GM18502 (cell line): ENCODE data around the gene SH2D3C.

Experiments used
- ATAC-seq: cut with Tn5 transposase; IDR thresholded peaks from one replicate; pipeline ENCODE4 v1.9.1; 2021; ENCODE audit warnings: mild to moderate bottlenecking; ENCODE audit not compliant: unreplicated experiment, poor library complexity

The SH2D3C gene

DNA sequence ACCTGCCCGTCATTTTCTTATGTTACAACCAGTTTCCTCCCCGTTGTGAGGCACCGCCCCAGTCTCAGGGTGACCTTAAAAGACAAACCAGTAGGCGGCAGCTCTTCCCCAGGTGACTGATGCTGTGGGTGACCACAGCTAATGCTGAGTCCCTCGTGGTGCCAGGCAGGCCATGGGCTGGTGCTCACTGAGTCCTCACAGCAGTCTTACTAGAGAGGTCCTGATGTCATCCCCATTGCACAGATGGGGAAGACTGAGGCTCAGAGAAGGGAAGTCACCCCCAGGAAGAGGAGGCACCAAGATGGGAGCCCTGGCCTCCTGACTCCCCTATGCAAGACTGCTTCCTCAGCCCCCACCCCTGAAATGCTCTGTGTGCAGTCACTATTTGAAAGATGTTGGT, 70.7 kb downstream of the SH2D3C start:
- ATAC-seq: no peak

DNA sequence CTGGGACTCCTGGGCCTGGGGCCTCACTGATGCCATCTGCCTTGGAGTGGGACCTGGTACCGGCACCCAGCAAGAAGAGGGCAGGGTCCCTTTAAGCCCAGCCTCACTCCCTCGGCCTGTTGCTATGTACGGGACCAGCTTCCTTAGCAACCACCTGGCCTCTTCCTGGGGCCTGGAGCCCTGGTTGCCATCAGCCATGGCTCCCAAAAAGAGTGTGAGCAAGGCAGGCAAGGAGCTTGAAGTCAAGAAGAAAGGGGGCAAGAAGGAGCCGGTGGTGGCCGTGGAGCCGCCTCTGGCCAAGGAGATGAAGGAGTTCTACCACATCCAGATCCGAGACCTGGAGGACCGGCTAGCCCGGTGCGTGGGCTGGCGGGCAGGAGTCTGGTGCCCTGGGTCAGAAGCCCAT, 71.6 kb downstream of the SH2D3C start, which contains the start of gene CFAP157:
TSS of gene CFAP157 (plus strand) at position 153 of the 406 bp plus-strand sequence. CDS start at position 197, 44 bp downstream.
- no peak for ATAC-seq

DNA sequence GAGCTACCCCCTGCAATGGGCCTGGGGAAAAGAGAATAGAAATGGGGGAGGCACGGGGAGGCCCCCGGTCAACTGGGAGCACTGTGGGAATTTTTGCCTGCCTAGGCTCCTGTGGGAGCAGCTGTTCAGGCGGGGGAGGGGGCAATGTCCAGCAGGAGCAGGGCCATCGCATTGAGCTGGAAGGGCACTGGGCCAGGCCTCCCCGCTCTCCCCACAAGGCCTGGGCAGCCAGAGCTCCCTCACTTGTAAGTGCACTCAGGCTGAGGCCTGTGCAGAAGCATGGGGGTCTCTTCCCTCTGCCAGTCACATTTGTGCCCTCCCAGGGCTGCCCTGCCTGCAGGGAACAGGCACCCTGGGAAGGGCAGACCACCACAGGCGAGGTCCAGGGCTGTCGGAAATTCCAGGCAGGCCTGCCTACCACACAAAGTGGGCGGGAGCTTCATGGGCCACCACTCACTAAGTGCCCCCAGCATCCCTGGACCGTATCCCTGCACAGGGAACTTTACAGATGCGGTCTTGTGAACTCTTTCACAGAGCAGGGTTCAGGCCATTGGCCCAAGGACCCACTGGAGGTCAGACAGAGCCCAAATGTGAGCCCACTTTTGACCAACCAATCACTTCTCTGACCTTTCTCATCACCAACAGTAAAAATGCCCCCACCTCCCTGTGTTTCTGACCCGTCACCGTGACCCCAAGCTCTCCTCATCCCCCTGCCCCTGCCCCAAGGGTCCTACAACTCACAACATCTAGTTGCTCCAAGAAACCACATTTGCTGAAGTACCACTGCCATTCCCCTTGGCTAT, 72.7 kb downstream of the SH2D3C start:
- ATAC-seq: no peak

DNA sequence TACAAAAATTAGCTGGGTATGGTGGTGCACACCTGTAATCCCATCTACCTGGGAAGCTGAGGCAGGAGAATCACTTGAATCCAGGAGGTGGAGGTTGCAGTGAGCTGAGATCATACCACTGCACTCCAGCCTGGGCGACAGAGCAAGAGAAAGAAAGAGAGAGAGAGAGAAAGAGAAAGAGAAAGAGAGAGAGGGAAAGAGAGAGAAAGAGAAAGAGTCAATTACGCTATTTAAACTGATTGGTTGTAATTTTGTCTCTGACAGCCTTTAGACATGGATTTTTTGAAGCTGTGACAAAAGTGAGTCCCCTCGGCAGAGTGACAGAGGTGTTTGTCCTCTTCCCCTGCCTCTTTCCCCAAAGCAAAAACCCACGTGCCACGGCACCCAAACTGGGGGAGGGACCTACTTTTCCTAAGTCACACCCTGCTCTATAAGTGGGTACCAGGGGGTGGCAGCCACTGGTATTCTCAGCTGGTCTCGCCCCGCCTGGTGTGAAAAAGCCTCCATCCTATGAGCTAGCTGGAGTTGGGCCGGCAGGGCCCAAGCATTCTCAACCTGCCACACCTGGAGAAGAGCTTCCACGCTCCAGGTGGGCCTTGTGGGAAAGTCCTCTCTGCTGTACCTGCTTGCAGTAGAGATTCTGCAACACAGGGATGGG, 75.0 kb downstream of the SH2D3C start:
- ATAC-seq: no peak

DNA sequence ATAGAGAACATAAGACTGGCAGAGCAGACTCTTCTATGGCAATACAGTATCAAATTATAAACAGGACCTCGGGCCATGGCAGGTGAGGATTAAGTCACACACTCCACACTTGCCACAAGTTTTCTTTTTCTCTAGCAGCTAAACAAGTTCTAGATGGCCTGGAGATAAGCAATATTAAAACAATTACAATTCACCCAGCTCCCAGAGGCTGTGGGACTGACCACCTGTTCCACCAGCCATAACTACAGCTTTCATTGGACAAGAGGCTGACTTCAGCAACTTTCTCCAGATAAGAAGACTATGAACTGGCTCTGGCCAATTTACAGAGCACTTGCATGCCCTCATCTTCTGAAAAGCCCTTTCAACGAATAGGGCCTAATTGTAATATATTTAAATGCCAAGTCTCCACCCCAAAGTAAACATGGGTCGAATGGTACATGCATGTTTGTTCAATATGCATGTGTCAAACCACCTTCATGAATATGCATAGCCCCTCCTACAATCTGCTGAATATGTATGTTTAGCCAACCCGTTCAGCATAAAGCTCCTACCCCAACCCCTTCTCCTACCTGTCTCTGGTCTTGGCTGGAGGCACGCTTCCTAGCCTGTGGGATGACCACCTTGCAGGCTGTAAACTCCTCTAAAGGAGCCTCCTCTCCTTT, 77.7 kb downstream of the SH2D3C start:
- no peak for ATAC-seq

DNA sequence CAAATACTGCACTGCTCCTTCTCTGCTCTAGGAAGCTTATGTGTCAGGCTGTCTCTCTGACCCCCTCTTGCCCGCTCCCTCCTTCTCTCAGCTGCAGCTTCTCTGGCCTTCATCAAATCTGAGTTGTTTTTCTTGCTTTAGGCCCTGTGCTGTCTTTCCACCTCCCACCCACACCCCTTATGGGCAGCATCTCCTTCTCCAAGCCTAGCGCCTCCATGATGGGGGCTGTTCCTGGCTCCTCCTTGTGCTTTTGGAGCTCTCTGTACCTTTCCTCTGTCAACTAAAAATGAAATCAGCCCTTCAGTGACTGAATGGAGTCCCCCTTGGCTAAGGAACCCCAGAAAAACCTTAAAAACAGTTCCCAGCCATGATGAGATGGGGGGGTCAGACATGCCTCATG, 78.3 kb downstream of the SH2D3C start:
- no peak for ATAC-seq

DNA sequence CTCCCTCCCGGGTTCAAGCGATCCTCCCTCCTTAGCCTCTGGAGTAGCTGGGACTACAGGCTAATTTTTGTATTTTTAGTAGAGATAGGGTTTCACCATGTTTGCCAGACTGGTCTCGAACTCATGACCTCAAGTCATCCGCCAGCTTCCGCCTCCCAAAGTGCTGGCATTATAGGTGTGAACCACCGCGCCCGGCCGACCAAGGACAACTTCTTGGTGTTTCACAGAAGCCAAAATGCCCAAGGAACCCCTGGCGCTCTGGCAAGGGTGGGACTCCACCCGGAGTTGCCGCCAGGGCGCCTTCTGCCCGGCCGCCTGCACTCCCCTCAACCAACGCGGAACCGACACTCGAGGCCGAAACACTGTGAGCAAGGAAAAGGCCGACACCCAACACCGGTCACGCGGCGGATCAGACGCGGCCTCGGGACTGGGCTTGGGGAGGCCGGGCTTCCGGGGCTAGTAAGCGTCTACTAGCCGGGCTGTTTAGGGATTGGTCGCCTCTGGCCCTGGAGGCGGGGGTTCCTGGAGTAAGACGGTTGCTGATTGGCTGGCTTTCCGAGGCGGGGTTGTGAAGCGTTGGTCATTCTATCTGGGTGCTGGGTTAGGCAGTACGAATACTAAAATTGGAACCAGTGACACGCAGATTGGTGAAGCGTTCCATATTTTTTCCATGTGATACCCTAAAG, 79.3 kb downstream of the SH2D3C start:
- ATAC-seq: peak; percentile 90

DNA sequence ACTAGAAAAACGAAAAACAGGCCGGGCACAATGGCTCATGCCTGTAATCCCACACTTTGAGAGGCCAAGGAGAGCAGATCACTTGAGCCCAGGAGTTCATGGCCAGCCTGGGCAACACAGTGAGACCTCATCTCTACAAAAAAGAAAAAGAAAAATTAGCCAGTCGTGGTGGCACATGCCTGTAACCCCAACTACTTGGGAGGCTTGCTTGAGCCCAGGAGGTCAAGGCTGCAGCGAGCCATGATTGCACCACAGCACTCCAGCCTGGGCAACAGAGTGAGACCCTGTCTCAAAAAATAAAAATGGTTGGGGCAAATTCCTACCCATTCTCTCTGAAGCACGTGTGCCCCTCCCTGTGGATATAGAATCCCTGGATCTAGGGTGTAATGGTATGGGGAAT, 80.1 kb downstream of the SH2D3C start:
- ATAC-seq: no peak

DNA sequence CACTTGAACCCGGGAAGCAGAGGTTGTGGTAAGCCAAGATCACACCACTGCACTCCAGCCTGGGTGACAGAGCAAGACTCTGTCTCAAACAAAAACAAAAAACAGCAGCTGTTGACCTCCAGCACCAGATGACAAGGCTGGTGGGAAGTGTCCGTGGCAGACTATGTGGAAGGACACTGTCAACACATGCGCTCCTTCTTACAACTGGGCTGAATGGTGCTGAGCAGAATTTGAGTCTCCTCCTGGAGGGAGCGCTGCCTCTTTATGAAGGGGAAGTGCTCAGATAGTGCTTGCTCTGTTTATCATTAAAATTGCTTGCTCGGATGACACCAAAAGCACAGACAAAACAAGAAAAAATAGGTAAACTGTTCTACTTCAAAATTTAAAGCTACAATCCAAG, 80.9 kb downstream of the SH2D3C start:
- ATAC-seq: no peak

DNA sequence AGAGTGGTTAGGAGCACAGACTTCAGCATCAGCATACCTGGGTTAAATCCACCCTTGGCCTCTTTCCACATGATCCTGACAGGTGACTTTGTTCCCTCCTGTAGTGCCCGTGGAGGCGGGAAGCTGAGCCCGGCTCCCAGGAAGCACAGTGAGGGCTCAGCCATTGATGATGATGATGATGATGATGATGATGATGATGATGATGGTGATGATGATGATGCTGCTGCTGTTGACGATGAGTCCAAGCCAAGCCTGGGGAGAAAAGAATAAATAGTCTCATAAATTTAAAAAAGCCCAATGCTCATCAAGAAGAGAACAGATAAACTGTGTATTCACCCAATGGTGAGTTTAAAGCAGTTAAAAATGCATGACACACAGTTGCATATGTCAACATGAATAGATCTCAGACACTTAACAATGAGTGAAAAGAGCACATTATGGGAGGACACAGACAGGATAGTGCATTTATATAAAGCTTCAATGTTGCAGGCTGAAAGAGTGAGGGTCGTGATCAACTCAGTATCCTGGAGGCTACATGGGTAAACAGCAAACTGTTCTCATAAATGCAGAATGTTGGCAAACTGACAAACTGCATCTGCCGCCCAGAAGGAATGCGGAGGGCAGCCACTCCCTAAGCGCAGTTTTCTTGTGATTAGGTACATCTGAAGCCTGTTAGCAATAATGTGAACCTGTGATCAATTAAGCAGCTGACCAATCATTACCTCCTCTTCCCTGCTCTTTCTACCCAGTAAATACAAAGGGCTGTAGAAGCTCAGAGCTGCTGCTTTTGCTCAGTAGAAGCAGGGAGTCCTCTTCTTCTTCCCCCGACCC, 83.4 kb downstream of the SH2D3C start:
- ATAC-seq: no peak

DNA sequence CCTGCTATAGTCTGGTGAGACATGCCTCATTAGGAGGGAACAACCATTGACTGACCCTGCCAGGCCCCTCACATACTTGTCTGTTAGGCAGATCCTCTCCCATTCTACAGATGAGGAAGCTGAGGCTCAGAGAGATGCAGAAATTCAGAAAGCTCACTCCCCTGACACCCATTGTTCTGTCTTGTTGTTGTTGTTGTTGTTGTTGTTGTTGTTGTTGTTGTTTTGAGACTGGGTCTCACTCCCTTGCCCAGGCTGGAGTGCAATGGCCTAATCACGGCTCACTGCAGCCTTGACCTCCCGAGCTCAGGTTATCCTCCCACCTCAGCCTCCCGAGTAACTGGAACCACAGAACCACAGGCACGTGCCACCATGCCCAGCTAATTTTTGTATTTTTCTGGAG, 84.8 kb downstream of the SH2D3C start:
- ATAC-seq: no peak

DNA sequence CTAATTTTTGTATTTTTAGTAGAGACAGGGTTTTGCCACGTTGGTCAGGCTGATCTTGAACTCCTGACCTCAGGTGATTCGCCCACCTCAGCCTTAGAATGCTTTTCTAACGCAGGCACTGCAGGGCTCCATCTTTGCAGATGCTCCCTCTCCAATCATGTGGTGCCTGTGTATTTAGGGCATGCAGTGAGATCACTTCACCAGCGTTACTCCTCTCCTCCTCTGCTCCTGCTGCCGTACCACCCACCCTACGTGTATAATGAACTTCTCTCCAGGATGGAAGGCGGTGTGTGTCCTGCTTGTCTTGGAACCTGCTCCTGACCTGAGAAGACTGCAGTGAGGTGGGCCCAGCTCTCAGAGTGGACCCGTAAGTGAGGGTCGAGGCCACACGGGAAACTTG, 85.3 kb downstream of the SH2D3C start:
- no peak for ATAC-seq

DNA sequence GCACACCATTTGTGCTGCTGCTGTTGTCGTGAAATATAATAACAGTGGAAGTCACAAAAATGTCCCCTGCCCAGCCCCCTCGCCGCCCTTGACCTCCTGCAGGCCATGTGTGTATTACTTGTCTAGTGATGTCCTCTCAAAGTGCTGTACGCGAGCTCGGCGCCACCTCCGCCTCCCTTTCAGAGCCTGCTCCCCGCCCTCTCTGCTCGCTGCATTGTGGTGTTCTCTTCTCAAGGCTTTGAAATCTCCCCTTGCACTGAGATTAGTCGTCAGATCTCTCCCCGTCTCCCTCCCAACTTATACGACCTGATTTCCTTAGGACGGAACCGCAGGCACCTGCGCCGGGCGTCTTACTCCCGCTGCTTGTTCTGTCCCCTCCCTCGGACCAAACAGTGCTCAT, 86.4 kb downstream of the SH2D3C start:
- ATAC-seq: no peak

DNA sequence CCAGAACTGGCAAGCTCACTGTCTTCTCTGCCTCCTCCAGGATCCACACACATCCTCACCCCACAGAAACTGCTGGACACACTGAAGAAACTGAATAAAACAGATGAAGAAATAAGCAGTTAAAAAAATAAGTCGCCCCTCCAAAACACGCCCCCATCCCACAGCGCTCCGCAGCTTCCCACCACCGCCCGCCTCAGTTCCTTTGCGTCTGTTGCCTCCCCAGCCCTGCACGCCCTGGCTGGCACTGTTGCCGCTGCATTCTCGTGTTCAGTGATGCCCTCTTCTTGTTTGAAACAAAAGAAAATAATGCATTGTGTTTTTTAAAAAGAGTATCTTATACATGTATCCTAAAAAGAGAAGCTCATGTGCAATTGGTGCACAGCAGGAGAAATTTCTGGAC, 87.7 kb downstream of the SH2D3C start:
- ATAC-seq: no peak

DNA sequence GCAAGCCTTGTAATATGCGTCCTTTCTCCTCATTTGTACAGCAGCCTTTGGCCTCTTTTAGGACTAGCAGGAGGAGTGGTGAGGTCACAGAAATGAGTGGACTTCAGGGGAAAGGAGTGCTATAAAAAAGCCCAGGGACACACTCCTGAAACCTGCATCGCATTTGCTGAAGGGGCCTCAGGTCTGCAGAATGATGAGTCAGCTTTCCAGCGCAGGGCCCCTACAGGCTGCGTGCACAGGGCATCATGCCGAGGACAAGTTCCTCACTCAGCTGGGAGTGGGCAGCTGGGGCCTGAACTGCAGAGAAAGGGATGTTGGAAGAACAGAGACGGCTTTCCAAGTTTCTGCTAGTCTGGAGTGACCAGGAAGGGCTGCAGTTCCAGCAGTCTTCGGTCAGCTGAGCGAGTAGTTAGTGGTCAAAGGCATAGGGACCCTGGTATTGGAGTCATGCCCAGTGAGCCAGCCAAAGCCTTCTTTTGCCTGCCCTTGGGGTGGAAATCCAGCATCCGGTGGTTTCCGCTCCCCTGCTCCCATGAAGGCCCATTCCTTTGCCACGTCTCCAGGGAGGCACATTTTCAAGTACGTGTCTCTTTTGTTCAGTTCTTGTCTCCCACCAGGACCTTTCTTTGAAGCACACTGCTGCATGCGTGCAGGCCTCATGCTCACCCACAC, 89.0 kb downstream of the SH2D3C start:
- no peak for ATAC-seq
